ENCODE data around the gene NDST1.
A peak's percentile ranks its signal among the peaks of the same experiment; 100 is the strongest.
"Not testable (repeated sequence)": the region's sequence is repeated elsewhere in the genome, so short reads cannot be mapped to it uniquely, and the experiment has no call there.

Gene NDST1

DNA sequence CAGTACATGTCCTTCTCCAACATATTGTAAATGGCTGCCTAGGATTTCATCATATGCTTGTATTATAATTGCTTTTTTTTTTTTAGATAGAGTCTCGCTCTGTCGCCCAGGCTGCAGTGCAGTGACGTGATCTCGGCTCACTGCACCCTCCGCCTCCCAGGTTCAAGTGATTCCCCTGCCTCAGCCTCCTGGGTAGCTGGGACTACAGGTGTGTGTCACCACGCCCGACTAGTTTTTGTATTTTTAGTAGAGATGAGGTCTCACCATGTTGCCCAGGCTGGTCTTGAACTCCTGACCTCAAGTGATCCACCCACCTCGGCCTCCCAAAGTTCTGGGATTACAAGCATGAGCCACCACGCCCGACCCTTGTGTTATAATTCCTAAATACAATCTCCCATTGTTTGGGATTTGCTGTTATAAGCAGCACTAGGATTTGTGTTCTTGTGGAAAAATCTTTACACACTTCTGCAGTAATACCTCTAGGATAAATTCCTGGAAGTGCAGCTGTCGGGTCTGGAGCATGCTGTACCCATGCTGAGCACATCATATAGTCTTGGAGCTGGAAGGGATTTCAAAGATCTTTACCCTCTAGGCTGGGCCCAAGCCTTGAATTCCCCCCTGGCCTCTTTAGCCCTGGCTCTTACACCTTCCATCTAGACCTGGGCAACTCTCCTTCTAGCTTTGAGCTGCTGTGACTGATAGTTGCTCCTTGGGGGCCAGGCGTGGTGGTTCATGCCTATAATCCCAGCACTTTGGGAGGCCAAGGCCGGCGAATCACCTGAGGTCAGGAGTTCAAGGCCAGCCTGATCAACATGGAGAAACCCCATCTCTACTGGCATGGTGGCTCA lies 11.0 kb downstream of the NDST1 start:
- H3K4me3 ChIP-seq (ENCODE audit: low read length); H3K27ac ChIP-seq (ENCODE audit: low read depth, low read length); H3K9ac ChIP-seq (ENCODE audit: low read depth, low read length); H3K27me3 ChIP-seq (ENCODE audit: insufficient read depth, low read length); H3K9me3 ChIP-seq (ENCODE audit: insufficient read depth, low read depth, low read length): not testable (repeated sequence)
- Histone ChIP-seq H3K4me1 (ENCODE audit: insufficient read depth, low read length) (peaks cover 12% of the 10 kb centered on the region), H3K36me3 (ENCODE audit: insufficient read depth, low read length) (peaks cover 15% of the 10 kb centered on the region)
- WGBS: 94% methylated on average over 12 of the region's 14 CpGs

DNA sequence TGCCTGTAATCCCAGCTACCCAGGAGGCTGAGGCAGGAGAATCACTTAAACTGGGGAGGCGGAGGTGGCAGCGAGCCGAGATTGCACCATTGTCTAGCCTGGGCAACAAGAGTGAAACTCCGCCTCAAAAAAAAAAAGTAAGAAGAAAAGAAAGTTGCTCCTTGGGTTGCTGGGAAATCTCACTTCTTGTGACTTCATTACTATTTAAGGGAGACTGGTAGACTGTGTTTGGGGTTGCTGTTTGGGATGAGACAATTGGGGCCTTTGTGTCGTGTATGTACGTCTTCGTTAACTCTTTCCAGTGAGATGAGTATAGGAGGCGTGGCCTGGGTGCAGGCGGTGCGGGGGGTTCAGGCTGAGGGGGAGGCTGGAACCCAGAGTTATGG lies 11.6 kb downstream of the NDST1 start:
- Histone ChIP-seq H3K27me3 (ENCODE audit: insufficient read depth, low read length) (no peaks in the 10 kb centered on the region), H3K36me3 (ENCODE audit: insufficient read depth, low read length) (peaks cover 15% of the 10 kb centered on the region), H3K9me3 (ENCODE audit: insufficient read depth, low read depth, low read length) (no peaks in the 10 kb centered on the region), H3K4me1 (ENCODE audit: insufficient read depth, low read length) (peaks cover 17% of the 10 kb centered on the region), H3K4me3 (ENCODE audit: low read length) (no peak overlapping the region), H3K27ac (ENCODE audit: low read depth, low read length) (no peak overlapping the region), H3K9ac (ENCODE audit: low read depth, low read length) (no peak overlapping the region)
- 92% methylated on average over 10 of the region's 10 CpGs for WGBS

DNA sequence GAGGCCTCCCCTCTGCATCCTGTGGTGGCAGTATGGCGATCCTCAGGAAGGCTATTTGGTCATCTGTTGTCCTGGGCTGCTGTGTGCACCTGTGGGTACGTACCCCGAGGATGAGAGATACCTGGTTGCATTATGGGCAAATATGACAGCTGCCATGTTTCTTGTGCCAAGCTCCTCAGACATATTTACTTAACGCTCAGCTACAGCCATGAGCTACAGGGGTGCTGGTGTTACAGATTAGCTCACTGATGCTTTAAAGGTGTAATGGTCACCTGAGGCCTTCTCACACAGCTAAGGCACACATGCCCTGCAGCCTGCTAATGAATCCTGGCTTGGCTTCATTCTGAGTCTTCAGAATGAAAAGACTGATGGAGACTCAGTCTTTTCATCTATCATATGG lies 12.0 kb downstream of the NDST1 start:
- no peak overlapping the region for H3K9ac ChIP-seq (ENCODE audit: low read depth, low read length)
- H3K4me3 ChIP-seq (ENCODE audit: low read length): no peak overlapping the region
- H3K4me1 ChIP-seq (ENCODE audit: insufficient read depth, low read length): peaks cover 22% of the 10 kb centered on the region
- WGBS: 97% methylated on average over 4 of the region's 4 CpGs
- peaks cover 15% of the 10 kb centered on the region for H3K36me3 ChIP-seq (ENCODE audit: insufficient read depth, low read length)
- H3K9me3 ChIP-seq (ENCODE audit: insufficient read depth, low read depth, low read length): no peaks in the 10 kb centered on the region
- H3K27me3 ChIP-seq (ENCODE audit: insufficient read depth, low read length): no peaks in the 10 kb centered on the region
- H3K27ac ChIP-seq (ENCODE audit: low read depth, low read length): no peak overlapping the region

DNA sequence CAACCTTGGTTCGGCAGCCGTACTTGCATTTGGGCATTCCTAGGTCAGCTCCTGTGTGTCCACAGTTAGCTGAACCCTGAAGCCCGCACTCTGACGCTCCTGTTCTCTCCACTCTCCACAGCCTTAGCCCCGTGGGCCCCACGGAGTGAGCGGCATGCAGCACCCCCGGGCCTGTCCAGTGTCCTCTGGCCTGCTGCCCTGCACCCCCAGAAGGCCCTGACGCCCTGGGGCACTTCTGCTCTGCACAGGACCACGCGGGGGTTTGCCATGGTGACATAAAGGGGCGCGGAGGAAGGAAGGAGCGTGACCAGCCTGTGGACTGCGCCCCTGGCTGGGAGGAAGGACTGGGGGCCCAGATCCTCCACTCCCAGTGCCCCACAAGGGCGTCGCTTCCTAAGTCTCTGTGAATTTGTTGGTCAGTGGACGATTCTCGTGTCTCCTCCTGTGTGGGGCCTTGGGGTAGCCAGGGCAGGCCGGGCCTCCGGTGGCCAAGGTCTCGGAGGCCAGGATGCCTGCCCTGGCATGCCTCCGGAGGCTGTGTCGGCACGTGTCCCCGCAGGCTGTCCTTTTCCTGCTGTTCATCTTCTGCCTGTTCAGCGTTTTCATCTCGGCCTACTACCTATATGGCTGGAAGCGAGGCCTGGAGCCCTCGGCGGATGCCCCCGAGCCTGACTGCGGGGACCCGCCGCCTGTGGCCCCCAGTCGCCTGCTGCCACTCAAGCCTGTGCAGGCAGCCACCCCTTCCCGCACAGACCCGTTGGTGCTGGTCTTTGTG lies 13.0 kb downstream of the NDST1 start:
- no peak overlapping the region for H3K9ac ChIP-seq (ENCODE audit: low read depth, low read length)
- H3K4me3 ChIP-seq (ENCODE audit: low read length): no peak overlapping the region
- 96% methylated on average over 38 of the region's 38 CpGs for WGBS
- peaks cover 23% of the 10 kb centered on the region for H3K4me1 ChIP-seq (ENCODE audit: insufficient read depth, low read length)
- H3K36me3 ChIP-seq (ENCODE audit: insufficient read depth, low read length): peaks cover 15% of the 10 kb centered on the region
- H3K27me3 ChIP-seq (ENCODE audit: insufficient read depth, low read length): no peaks in the 10 kb centered on the region
- no peaks in the 10 kb centered on the region for H3K9me3 ChIP-seq (ENCODE audit: insufficient read depth, low read depth, low read length)
- no peak overlapping the region for H3K27ac ChIP-seq (ENCODE audit: low read depth, low read length)

DNA sequence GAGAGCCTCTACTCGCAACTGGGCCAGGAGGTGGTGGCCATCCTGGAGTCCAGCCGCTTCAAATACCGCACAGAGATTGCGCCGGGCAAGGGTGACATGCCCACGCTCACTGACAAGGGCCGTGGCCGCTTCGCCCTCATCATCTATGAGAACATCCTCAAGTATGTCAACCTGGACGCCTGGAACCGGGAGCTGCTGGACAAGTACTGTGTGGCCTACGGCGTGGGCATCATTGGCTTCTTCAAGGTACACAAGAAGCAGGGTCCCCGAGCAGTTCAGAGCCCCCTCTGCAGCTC lies 13.5 kb downstream of the NDST1 start:
- no peak overlapping the region for H3K9ac ChIP-seq (ENCODE audit: low read depth, low read length)
- no peak overlapping the region for H3K27ac ChIP-seq (ENCODE audit: low read depth, low read length)
- H3K4me3 ChIP-seq (ENCODE audit: low read length): no peak overlapping the region
- no peaks in the 10 kb centered on the region for H3K9me3 ChIP-seq (ENCODE audit: insufficient read depth, low read depth, low read length)
- no peaks in the 10 kb centered on the region for H3K27me3 ChIP-seq (ENCODE audit: insufficient read depth, low read length)
- peaks cover 28% of the 10 kb centered on the region for H3K4me1 ChIP-seq (ENCODE audit: insufficient read depth, low read length)
- peaks cover 15% of the 10 kb centered on the region for H3K36me3 ChIP-seq (ENCODE audit: insufficient read depth, low read length)
- whole genome bisulfite sequencing: 97% methylated on average over 14 of the region's 14 CpGs

DNA sequence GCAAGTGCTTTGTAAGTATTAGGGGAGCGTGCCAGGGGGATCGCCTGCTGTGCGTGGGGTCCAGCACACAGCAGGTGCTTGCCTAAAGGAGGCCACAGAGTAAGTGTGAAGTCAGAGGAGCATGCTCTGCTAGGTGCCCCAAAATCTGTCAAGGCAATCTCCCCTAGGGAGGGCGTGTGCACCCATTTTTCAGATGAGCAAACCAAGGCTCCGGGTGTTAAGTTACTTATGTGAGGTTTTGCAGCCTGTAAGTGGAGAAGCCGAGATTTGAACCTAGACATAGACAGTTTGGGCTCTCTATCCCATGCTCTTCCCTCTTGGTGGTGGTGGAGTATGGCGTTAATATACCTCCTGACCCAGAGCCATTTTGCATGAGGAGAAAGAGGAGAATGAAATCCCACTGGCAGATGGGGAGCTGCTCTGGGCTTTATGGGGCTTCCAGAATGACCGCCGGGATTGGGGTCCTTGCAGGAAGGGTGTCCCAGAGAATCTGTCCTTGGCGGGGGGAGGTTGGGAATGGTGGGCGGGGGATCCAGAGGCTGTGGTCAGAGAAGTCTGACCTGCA lies 14.1 kb downstream of the NDST1 start:
- no peak overlapping the region for H3K4me3 ChIP-seq (ENCODE audit: low read length)
- 92% methylated on average over 11 of the region's 11 CpGs for WGBS
- H3K9ac ChIP-seq (ENCODE audit: low read depth, low read length): no peak overlapping the region
- H3K27ac ChIP-seq (ENCODE audit: low read depth, low read length): 0 out of 2 replicates have a peak overlapping the region, but pooled peaks have one; percentile 3
- no peaks in the 10 kb centered on the region for H3K9me3 ChIP-seq (ENCODE audit: insufficient read depth, low read depth, low read length)
- H3K27me3 ChIP-seq (ENCODE audit: insufficient read depth, low read length): no peaks in the 10 kb centered on the region
- peaks cover 15% of the 10 kb centered on the region for H3K36me3 ChIP-seq (ENCODE audit: insufficient read depth, low read length)
- H3K4me1 ChIP-seq (ENCODE audit: insufficient read depth, low read length): peaks cover 30% of the 10 kb centered on the region

DNA sequence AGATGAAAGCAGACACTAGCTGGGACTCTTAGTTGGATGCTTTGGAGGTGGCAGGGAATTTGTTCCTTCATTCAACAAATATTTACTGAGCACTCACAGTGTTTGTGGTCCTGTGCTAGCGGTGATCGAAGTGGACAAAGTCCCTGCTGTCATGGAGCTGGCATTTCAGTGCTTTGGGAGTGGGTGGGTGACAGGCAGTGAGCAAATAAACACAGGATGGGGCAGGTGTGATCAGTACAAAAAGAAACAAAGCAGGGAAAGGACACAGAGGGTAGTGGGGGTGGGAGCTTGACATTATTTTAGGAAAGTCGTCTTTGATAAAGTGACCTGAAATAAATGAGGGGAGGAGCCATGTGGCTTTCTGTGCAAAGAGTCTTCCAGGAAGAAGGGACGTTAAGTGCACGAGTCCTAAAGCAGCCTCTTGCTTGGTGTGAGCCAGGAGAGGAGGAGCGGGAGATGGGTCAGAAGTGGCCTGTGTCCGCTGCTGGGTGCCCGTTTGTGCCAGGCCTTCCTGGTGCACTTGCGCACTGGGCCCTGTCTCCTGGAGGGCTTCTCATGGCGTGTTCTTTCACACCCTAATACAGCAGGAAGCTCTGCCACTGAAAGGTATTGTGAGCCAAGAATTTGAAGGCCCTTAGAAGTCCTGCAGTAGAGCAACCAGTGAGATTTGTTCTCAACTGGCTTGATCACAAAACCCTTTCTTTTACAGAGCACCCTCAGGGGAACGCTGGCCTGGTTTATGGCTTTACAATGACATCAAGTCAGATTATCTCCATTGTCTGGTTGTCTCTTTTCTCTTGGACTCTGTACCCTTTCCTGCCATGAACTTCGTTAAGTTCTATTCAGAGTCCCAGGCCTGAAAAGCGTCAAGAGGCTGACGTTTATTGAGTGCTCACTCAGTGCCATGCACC lies 14.8 kb downstream of the NDST1 start:
- Histone ChIP-seq H3K9ac (ENCODE audit: low read depth, low read length) (no peak overlapping the region), H3K9me3 (ENCODE audit: insufficient read depth, low read depth, low read length) (no peaks in the 10 kb centered on the region), H3K27ac (ENCODE audit: low read depth, low read length) (peak overlapping the region; percentile 18; the same call in 1 of the 2 replicates), H3K27me3 (ENCODE audit: insufficient read depth, low read length) (no peaks in the 10 kb centered on the region), H3K4me3 (ENCODE audit: low read length) (no peak overlapping the region), H3K4me1 (ENCODE audit: insufficient read depth, low read length) (peaks cover 30% of the 10 kb centered on the region), H3K36me3 (ENCODE audit: insufficient read depth, low read length) (peaks cover 23% of the 10 kb centered on the region)
- 89% methylated on average over 14 of the region's 14 CpGs for WGBS

DNA sequence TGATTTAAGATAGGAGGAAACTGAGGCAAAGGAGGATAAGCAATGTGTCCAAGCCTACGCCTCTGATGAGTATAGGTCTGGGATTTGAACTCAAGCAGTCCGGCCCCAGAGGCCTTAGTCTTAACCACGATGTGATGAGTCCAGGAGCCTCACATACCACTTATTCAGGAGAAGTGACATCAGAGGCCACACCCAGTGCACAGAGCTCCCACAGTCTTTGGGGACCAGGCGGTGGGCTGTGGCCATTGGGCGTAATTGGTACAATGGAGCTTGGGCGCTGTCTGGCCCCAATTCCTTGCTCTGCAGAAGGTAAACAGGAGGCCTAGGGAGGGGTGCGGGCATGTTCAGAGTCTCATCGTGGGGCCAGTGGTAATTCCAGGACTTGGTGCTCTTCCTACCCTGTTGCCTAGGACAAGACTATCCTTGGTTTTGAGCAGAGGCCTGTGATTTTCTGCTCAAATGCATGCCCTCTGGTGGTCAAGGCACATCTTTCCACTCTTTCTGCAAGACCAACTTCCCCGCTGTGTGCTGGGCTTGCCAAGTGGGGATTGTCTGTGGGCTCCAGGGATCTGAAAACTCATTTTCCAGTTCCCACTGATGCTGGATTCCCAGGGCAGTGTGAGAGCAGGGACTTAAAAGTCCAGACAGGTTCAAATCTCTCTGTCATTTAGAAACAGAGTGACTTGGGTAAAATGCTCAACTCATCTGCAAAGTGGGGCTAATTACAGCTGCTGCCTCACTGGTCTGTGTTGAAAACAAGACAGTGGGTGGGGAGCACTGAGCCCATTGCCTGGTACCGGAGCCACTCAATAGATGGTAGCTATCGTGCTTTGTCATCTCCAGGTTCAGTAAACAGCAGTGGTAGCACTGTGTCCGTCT lies 15.8 kb downstream of the NDST1 start:
- Histone ChIP-seq H3K4me1 (ENCODE audit: insufficient read depth, low read length) (peaks cover 30% of the 10 kb centered on the region), H3K9me3 (ENCODE audit: insufficient read depth, low read depth, low read length) (no peaks in the 10 kb centered on the region), H3K9ac (ENCODE audit: low read depth, low read length) (no peak overlapping the region), H3K27ac (ENCODE audit: low read depth, low read length) (0 out of 2 replicates have a peak overlapping the region, but pooled peaks have one; percentile 18), H3K4me3 (ENCODE audit: low read length) (no peak overlapping the region), H3K36me3 (ENCODE audit: insufficient read depth, low read length) (peaks cover 29% of the 10 kb centered on the region), H3K27me3 (ENCODE audit: insufficient read depth, low read length) (no peaks in the 10 kb centered on the region)
- whole genome bisulfite sequencing: 82% methylated on average over 12 of the region's 12 CpGs

DNA sequence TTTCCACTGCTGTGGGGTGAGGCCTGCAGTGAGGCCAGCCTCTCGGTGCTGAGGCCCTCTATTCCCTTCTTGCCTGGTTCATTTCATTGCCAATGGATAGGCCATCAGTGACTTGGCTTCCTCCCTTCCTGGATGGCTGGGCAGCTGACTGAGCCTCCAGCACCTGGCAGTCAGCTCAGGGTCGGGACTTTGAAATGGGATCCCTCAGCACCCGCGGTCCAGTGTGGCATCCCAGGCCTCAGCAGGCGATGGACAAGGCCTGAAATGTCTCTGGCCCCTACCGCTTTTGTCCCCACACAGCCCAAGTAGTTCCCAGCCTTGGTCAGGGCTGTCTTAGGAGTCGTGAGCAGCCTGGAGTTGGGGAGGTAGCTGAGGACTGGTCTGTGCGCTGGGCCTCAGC lies 17.2 kb downstream of the NDST1 start:
- peaks cover 24% of the 10 kb centered on the region for H3K36me3 ChIP-seq (ENCODE audit: insufficient read depth, low read length)
- WGBS: 55% methylated on average over 8 of the region's 8 CpGs
- no peak overlapping the region for H3K4me3 ChIP-seq (ENCODE audit: low read length)
- H3K27me3 ChIP-seq (ENCODE audit: insufficient read depth, low read length): no peaks in the 10 kb centered on the region
- H3K9me3 ChIP-seq (ENCODE audit: insufficient read depth, low read depth, low read length): no peaks in the 10 kb centered on the region
- H3K9ac ChIP-seq (ENCODE audit: low read depth, low read length): no peak overlapping the region
- peak overlapping the region; percentile 56; the same call in 1 of the 2 replicates for H3K27ac ChIP-seq (ENCODE audit: low read depth, low read length)
- peaks cover 38% of the 10 kb centered on the region for H3K4me1 ChIP-seq (ENCODE audit: insufficient read depth, low read length)

DNA sequence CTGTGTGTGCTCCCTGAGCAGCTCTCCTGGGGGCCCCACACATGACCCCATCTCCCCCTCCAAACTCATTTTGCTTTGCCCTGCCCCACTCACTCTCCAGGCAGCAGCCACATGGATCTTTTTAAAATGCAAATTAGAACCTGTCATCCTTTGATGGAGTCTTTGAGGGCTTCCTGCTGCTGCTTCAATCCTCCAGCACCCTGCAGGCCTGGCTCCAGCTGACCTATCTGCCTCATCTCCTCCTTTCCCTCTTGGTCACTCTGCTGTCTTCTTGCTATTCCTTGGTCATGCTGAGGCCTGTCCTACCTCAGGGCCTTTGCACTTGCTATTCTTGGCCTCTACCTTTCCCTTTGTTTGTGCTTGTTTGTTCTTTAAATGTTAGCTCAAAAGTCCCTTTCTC lies 17.9 kb downstream of the NDST1 start:
- Histone ChIP-seq H3K4me1 (ENCODE audit: insufficient read depth, low read length) (peaks cover 40% of the 10 kb centered on the region), H3K36me3 (ENCODE audit: insufficient read depth, low read length) (peaks cover 24% of the 10 kb centered on the region), H3K4me3 (ENCODE audit: low read length) (no peak overlapping the region), H3K27ac (ENCODE audit: low read depth, low read length) (peak overlapping the region; percentile 56; the same call in 1 of the 2 replicates), H3K27me3 (ENCODE audit: insufficient read depth, low read length) (no peaks in the 10 kb centered on the region), H3K9ac (ENCODE audit: low read depth, low read length) (no peak overlapping the region), H3K9me3 (ENCODE audit: insufficient read depth, low read depth, low read length) (no peaks in the 10 kb centered on the region)
